Activated CD8-positive, alpha-beta memory T cell treated with anti-CD3 and anti-CD28 coated beads, Interleukin-2, amount 50 U/mL, for 1 hour (primary cell): ENCODE results near the gene ZNF215.
"Not testable (repeated sequence)": the region's sequence is repeated elsewhere in the genome, so short reads cannot be mapped to it uniquely, and the experiment has no call there.

Source experiments
- DNase-seq: peaks from one replicate; pipeline ENCODE4 v3.0.0-alpha.2; 2020; ENCODE audit errors: extremely low read depth

The ZNF215 gene

GRCh38 chr11:6941970-6942369 lies 15.7 kb downstream of the ZNF215 start:
- DNase-seq, result no peak

DNA sequence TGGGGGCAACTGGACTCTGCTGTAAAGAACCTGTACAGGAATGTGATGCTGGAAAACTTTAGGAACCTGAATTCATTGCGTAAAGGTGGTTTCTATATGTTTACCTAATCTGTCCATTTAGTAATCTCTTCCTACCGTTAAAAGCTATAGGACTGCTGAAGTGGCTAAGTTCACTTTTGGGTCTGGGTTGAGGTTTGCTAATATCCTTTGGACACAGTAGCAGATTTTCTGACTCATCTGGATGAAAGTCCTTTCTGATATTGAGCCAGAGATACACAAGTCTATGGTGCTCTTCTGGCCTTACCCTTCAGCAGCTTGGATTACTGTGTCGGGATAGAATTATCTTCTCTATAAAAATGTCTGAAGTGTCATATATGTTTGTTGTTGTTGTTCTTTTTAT lies 16.9 kb downstream of the ZNF215 start:
- DNase-seq, result no peak

DNA sequence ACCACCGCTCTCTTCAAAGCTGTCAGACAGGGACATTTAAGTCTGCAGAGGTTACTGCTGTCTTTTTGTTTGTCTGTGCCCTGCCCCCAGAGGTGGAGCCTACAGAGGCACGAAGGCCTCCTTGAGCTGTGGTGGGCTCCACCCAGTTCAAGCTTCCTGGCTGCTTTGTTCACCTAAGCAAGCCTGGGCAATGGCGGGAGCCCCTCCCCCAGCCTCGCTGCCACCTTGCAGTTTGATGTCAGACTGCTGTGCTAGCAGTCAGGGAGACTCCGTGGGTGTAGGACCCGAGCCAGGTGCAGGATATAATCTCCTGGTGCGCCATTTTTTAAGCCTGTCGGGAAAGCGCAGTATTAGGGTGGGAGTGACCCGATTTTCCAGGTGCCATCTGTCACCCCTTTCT lies 28.0 kb downstream of the ZNF215 start:
- not testable (repeated sequence) for DNase-seq

DNA sequence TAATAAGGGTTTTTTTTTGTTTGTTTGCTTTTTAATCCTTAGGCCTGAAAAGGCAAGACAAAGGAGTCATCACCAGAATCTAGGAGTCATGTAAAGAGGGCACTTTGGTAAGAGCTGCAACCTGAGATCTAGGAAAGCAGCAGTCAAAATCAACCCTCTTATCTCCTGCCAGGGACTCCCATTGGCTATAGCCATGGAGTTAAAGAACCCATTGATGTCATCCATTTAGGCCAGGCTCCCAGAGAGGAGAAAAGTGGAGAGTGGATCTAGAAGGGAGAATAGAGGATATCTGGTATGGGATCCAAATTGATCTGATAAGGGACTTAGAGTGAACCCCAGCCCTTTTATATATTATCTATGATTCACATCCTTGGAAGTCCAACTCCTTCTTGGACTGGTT lies 35.9 kb downstream of the ZNF215 start:
- DNase-seq, result no peak

DNA sequence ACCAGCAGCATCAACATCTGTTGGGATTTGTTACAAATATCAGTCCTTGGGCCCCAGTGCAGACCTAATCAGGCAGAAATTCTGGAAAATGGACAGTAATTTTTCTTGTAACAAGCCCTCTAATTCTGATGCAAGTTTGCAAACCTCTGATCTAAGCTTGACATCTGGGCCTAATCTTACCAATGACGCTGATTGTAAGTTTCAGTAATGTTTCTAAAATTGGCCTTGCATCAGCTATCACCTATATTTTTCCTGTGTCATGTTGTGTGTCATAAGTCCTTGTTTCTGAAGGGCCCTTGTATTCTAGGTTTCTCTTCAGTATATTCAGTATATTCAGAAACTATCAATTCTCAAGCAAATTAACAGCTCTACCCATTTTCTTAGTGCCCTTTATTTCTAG lies 36.4 kb downstream of the ZNF215 start:
- no peak for DNase-seq

DNA sequence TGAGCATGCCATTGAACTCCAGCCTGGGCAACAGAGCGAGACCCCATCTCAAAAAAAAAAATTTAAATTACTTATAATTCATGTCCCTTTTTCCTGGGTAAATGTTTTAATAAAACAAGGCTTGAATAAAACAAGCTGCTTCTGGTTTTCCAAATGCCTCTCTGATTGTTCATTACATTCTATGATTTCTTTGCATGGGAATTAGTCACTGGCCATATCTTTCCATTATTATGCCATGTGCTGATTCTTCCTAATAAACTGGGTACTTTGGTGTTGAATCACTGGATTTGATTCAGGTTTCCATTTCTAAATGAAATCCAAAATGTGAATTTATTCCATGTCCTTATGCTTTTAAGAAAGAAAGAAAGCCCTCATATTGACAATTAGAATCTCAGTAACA lies 42.6 kb downstream of the ZNF215 start:
- no peak for DNase-seq

DNA sequence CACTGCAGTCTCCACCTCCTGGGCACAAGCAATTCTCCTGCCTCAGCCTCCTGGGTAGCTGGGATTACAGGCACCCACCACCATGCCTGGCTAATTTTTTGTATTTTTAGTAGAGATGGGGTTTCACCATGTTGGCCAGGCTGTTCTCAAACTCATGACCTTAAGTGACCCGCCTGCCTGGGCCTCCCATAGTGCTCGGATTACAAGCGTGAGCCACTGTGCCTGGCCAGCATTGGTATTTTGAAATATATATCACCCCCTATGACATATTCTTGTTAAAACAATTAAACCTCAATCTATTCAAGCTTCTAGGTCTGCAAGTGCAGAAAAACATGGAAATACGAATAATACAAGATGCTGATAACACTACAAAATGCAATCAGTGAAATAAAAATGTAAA lies 43.6 kb downstream of the ZNF215 start:
- not testable (repeated sequence) for DNase-seq

DNA sequence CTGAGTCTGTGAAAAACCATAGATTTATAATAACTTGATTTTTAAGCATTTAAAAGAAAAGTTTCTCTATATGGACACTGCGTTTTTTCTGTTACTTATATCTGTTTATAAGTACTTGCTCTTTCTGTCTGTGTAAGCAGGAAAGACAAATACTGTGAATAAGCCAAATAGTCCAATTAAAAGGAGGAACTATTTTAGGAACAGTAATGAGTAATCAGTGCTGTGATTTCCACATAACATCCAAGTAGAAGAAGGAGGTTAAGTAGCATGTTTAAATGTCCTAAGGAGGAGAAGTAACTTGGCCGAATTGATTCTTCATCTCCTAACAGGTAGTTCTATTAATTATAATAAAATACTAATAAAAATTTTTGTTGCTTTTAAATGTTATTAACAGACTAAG lies 53.1 kb downstream of the ZNF215 start:
- no peak for DNase-seq

DNA sequence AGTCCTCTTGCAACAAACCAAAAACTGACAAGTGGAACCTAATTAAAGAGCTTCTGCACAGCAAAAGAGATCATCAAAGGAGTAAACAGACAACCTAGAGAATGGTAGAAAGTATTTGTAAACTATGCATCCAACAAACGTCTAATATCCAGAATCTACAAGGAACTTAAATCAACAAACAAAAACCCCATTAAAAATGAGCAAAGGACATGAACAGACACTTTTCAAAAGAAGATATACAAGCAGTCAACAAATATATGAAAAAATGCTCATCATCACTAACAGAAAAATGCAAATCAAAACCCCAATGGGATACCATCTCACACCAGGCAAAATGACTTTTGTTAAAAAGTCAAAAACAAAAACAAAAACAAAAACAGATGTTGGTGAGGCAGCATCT lies 60.3 kb downstream of the ZNF215 start:
- DNase-seq, result no peak

GRCh38 chr11:6988506-6988905 lies 62.3 kb downstream of the ZNF215 start:
- no peak for DNase-seq

DNA sequence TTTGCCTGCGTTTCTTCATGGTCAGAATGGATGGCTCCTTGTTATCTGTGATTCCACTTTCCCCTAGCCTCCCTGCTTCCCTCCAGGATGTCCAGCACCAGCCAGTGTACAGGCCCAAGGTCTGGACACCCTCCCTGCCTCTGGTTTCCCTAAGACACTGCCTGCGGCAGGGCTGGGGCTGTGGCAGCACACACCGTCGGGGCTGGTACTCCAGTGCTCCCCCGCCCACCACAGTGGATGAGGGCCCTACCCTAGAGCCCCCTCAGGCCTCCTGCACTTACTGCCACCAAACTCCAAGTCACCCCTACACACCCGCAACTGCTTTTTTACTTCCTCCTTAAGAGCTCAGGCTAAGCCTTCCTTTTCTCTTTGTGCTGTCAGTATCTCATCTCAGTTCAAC lies 65.0 kb downstream of the ZNF215 start:
- DNase-seq, result no peak

- no peak for DNase-seq
Observed at GRCh38 chr11:6992026-6992425, 65.8 kb downstream of the ZNF215 start.

GRCh38 chr11:6992457-6993417 lies 66.5 kb downstream of the ZNF215 start:
- no peak for DNase-seq

DNA sequence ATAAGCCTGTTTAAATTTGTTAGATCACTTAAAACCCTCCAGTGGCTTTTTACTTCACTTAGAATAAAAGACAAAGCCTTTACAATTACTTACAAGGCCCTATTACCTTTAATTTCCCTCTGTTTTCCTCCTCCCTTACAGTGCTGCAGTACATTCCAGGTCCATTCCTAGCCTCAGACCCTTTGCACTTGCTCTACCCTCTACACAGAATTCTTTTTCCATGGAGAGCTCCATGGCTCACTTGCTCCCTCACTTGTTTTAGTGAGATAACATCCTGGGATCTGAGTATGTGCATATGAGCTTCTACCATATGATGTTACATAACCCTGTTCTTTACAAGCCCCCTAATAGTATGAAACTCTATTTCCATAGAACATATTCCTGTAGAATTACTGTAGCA lies 69.5 kb downstream of the ZNF215 start:
- DNase-seq, result no peak

DNA sequence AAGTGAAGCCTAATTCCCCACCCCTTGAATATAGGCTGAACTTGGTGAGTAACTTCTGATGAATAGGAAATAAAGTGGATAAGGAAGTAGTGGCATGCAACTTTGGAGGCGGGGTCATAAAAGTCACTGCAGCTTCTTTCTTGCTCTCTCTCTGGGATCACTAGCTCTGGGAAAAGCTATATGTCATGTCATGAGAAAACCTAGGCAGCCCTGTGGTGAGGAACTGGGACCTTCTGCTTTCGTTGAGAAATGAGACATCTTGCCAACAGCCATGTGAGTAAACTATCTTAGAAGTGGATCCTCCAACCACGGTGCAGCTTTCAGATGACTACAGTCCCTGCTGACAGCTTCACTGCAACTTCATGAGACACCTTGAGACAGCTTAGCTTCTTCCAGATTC lies 78.3 kb downstream of the ZNF215 start:
- DNase-seq, result no peak
